IMR-90 (cell line): ENCODE data around the gene GRHL3.

Source experiments
- MXI1 ChIP-seq: IDR thresholded peaks from 2 replicates; pipeline ENCODE4 v1.6.1; 2012; ENCODE audit warnings: low read depth, mild to moderate bottlenecking, low read length, moderate library complexity, borderline replicate concordance
- POLR2A ChIP-seq: IDR thresholded peaks from 2 replicates; pipeline ENCODE4 v1.6.1; 2012; ENCODE audit warnings: mild to moderate bottlenecking, low read depth, low read length
- TF ChIP-seq, protein P1 (sequence below): conservative IDR thresholded peaks from 2 replicates; pipeline ENCODE4 v1.5.1; 2012; ENCODE audit warnings: mild to moderate bottlenecking, low read depth, low read length, improper control_type of control experiment
- TF ChIP-seq, protein P2 (sequence below): fragments of 150-350 bp; IDR thresholded peaks from 2 replicates; pipeline ENCODE4 v1.6.1; 2017; ENCODE audit warnings: mild to moderate bottlenecking, antibody characterized with exemption, low read length, low read depth

DNA sequence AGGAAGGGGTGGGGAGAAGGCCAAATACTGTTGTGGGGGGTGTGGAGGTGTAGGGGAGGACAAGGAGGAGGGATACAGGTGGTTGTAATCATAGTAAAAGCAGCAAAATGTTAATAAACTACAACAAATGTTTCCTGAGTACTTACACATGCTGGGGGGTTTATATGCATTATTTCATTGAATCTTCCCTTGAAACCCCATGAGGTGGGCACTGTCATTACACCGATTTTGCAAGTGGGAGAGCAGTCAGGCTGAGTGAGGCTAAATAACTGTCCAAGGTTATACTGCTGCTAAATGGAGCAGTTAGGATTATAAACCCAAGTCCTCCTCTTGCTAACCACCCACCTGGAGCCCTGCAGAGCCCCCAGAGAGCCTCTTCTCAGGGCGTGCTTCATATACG, 14.4 kb upstream of the GRHL3 start:
- TF ChIP-seq, protein P1, sequence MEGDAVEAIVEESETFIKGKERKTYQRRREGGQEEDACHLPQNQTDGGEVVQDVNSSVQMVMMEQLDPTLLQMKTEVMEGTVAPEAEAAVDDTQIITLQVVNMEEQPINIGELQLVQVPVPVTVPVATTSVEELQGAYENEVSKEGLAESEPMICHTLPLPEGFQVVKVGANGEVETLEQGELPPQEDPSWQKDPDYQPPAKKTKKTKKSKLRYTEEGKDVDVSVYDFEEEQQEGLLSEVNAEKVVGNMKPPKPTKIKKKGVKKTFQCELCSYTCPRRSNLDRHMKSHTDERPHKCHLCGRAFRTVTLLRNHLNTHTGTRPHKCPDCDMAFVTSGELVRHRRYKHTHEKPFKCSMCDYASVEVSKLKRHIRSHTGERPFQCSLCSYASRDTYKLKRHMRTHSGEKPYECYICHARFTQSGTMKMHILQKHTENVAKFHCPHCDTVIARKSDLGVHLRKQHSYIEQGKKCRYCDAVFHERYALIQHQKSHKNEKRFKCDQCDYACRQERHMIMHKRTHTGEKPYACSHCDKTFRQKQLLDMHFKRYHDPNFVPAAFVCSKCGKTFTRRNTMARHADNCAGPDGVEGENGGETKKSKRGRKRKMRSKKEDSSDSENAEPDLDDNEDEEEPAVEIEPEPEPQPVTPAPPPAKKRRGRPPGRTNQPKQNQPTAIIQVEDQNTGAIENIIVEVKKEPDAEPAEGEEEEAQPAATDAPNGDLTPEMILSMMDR = no peak
- no peak for TF ChIP-seq MXI1
- TF ChIP-seq, protein P2, sequence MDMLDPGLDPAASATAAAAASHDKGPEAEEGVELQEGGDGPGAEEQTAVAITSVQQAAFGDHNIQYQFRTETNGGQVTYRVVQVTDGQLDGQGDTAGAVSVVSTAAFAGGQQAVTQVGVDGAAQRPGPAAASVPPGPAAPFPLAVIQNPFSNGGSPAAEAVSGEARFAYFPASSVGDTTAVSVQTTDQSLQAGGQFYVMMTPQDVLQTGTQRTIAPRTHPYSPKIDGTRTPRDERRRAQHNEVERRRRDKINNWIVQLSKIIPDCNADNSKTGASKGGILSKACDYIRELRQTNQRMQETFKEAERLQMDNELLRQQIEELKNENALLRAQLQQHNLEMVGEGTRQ = no peak
- no peak for TF ChIP-seq POLR2A
